Activated CD4-positive, alpha-beta T cell treated with anti-CD3 and anti-CD28 coated beads, Interleukin-2, Interleukin-6, amounts not matched to agents 100 ng/mL and 50 ng/mL, durations not matched to agents 16 hours and 8 hours (primary cell): ENCODE results near the gene RERG.

Source experiments
- DNase-seq: peaks from one replicate; pipeline ENCODE4 v3.0.0-alpha.2; 2020

The RERG gene

DNA sequence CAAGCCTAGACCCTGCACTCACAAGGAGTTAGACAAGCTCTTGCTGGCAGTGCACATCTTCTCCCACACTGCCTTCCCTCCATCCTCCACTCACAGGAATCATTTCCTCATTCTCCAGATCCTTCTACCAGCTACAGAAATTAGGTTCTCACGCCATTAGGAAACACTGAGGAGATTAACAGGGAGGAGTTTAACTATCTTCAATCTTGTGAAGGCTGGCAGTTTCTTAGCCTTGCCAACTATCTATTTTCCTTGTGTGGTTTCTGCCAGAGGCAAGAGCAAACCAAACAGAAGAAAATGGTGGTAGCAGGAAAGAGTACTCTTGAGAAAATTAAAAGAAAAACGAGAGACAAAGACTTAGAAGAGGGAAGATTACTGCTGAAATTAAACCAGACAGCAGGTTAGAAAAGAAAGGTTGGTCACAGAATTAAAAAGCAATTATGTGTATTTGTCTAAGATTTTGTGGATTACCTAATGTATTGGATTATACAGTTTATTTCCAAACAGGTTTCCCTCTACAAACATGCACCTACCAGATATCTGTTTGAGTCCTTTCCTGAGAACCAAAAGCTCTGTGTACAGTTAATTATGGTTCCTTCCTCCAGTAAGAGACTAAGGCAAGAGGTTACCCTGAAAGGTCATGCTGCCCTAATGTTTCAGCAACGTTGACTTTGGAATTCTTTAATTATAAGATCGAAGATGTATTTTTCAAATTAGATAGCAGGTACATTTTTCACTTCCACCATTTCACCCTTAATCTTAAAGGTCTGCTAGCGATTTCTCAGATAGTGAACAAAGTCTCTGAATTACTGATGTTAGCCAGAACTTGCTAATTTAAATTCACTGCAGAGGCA, 5.0 kb downstream of the RERG start:
- no peak for DNase-seq

DNA sequence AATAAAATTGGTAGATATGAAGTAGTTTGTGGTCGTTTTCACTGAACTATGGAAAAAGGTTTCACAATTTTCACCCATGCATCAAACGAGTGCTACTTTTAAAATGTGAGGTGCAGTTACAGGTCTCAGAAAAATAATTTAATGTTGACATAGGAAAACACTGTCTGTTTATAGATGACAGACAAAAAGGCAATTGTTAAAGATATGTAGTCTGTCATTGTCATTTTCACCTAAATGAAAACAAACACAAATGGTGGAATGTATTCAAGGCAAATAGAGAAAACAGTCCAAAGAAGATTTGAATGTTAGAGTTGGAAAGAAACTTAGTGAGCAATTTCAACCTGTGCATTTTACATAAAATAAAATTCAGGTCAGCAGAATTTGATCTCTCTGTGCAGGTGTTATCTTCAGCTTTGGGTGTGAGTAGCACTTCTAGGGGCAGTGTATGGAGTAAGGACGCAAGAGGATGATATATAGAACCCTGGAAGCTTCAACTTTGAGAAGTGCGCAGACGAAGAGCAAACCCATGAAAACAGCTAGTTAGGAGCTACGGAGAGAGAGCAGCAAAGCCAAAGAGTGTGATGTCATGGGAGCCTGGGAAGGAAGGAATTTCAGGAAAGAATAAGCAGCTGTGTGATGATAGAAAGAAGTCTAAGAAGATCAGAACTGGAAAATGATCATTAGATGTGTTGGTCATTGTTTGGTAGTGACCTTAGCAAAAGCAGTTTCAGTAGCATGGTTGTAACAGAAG, 6.2 kb downstream of the RERG start:
- no peak for DNase-seq

DNA sequence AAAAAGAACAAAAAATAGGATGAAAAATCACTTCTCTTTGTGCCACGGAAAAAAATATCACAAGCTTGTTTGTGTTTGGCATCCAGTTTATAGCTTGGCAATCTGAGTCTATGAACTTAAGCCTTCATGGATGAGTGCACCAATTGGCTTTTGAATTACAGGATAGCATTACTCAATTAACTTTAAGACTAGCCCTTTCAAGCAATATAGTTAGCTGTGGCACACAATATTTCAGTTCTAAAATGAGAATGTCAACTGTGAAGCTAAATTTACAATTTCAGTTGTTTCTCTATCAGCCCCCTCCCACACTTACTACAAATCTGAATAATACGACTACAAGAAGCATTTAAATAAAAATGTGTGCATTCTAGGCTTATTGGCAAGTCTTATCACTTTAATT, 8.3 kb downstream of the RERG start:
- no peak for DNase-seq

DNA sequence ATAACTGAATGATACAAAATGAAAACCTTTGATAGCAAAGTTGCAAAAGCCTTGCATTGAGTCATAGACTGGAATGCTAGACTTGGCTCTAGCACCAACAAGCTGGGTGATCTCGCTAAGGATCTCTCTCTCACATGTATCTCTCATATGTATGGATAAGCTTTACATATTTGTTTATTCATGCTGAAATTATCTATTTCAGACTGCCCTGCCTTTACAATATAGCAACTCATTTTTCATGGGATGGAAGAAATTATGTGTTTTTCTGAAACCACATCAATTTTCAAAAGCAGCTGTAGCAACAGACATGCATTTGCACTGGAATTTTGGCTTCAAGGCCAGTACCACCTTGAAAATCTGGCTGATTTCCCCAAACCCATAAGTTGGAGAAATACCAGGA, 11.4 kb downstream of the RERG start:
- DNase-seq = no peak

DNA sequence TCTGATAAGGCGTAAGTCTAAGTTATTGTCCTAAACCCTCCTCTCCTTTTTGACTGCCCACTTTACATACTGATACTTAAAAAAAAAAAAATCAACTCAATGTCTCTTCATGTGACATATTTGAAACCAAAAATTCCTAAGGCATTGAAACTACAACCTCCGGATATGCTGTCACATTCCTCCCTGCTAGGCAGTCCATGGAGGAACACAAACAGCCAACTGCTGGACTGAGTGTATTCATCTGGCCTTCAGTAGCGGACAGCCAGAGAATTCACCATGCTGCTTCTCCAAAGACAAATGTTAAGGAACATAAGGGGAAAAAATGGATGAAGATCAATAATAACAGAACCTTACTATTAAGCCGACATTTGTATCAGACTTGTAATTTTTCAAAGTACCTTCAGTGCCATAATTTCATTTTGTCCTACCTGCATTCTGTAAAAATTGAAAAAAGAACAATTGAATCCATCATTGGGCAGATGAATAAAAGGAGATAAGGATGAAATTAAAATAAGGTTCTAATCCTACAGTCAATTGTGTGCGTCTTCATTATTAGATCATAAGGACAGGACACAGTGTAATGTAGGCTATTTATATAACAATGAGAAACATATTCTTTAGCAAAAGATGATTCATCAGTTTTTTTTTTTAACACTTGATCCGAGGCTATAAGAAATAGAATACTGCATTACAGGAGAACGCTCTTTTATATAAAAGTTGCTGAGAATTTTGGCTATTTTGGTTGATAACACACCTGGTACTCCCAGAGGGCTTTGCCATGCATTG, 12.2 kb downstream of the RERG start:
- no peak for DNase-seq

DNA sequence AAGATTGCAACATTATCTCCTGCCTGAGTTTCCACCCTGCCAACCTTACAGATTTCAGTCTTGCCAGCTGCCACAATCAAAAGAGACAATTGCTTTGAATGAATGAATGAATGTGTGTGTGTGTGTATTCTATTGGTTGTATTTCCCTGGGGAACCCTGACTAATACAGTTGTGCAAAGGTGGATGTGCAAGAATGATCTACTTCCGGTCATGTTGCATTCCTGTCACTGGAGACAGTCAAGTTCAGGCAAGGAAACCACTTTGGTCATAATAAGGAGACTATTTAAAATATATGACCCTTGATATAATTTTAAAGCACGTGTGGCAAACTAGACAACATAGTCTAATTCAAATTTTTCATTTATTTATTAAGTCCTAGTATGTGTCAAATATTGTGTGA, 13.1 kb downstream of the RERG start:
- no peak for DNase-seq

DNA sequence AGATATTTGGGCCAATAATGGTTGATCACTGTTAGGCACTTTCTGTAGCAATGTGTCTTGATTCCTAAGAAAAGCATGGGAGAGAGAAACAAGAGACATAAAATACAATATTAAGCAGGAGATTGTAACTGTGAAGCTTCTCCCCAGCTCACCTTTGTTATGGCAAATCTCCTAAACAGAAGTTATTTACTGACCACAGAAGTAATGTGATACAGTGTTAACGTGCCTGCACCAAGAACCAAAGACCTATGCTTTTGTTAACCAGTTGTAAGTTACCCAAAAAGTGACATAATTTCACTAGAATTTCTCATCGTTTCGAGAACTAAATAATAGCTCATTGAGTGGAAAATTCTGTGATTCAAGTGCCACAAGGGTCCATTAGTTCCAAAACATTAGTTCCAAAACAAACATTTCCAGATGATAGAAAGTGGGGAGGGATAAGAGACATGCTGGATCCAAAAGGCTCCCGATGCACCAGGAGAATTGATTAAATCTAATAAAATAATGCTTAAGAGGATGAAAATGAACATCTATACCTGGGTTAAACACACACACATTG, 14.3 kb downstream of the RERG start:
- no peak for DNase-seq

DNA sequence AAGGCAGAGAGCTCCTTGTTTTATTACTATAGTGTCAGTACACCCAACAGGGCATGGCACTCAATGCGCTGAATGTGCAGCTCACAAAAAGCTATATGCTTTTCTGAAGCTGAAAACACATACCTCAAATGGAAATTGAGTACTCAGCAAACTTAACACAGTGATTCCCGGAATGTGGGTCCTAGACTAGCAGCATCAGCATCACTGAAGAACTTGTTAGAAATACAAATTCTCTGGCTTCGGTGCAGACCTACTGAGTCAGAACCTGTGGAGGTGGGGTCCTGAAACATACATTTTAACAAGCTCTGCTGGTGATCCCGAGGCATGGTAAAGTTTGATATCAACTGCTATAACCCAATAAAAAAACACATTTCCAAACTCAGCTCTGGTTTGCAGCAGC, 14.9 kb downstream of the RERG start:
- DNase-seq = no peak

DNA sequence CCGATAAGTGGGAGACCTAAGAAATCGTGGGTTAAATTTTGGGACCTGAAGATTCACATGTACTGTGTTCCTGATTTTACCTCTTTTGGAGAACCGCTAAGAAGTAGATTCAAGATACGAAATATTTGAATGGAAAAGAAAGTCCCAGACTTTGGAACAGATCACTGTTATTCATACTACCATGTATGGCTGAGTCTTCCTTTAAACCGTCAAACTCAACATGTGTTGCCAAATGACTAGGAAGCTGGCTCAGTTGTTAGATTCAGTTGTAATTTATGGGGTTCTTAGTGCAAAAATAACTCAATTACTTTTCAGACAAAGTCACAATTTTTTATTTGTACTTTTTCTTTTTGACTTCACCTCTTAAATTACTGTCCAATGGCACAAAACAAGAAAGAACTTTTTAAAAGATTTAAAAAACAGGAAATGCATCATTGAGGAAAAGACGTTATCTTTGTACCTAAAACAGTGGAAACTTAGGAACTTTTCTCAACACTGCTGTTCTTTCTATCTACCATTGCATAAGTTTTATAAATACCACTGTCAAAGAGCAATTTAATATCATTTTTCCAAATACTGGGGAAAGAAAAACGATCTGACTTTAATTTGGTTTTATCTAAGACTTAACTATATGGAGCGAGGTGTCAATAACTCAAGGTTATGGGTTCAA, 15.7 kb downstream of the RERG start:
- no peak for DNase-seq

DNA sequence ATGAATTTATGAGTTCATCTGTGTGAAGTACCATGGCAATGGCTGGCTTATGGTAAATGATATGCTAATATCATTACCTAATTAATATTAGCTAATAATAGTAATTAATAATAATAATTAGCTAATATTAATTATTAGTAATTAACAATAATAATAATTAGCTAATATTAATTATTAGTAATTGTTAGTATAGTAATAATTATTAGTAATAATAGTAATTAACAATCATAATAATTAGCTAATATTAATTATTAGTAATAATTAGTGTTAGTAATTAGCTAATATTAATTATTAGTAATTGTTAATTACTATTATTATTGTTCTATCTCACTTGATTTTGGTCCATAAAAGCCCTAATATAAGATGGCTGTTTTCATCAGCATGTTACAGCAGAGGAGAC, 19.8 kb downstream of the RERG start:
- no peak for DNase-seq

DNA sequence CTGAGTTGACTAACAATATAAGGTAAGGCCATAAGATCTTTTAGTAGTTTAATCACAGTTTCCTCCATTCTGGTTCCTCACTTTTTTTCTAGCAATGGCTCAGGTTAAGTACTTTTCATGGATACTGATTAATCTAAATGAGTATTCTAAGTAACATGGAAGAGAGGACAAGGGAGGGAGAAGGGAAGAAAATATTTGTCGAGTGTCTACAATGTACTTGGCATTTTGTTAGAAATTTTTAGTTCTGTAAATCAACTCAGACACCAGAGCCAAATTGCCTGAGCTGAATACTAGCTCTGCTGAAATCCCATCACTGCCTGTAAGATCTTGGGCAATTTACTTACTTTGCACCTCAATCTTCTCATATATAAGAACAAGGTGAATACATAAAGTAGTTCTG, 20.2 kb downstream of the RERG start:
- no peak for DNase-seq

DNA sequence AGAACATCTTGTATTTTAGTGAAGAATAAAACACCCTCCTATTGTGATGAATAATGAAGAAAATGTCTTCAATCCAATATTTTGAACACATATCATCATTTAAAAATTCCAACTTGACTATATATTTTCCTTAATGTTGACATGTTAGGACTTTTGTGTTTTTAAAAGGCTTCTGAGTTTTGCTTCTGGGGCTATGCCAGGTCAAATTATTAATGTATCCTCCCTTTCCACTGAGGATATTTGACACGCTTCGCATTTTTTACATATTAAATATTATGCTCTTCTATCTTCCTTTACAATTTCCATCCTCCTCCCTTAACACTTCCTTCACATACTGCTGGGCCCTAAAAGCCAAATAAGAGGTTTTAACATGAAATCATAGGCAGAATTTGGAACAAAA, 20.6 kb downstream of the RERG start:
- DNase-seq = no peak

DNA sequence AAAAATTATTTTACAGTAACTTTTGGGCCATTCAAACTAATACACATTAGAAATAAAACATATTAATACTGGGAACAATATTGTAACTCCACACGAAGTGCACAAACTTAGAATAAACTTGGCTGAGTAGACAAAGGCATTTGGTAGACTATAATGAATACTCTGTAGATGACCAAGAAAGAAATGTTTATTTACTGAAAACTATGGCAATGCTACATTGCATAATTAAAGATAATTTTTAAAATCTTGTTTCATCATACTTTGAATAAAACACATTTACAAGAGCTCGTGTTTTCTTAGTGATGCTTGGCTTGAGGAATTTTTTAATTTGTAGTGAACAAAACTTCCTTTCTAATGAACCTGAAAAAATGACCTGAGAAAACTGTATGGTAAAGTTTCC, 21.3 kb downstream of the RERG start:
- no peak for DNase-seq

DNA sequence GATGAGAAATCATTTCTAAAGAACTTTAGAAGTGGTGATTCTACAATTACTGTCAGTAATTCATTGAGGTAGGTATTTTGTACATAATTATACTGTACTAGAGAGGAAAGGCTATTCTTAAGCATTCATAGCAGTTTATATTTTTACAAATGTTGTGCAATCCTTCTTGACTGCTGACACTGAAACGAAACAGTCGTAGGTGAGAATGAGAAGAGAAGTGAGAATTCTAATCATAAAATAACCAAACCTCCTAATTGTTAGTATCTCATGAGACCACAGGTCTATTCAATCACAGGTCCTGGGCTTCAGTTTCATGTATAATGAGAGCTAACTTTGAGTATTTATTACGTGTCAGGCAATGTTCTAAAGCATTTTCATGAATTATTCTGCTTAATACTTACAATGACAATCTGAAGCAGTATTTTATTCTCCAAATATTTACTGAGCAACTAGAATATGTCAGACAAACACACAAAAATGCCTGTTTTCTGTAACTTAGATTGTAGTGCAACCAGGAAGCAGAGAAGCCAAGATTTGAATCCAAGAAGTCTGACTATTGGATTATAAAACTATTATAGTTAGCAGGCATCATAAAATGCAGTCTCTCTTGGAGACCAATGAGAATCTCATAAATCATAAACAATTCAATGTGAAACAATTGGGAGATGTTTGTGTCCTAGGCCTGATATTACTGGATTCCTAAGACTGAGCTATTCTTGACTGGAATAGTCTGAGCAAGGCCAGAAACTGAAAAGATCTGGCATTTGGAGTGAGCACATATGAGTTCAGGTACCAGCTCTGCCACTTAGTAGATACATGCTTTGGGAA, 24.3 kb downstream of the RERG start:
- DNase-seq = no peak

DNA sequence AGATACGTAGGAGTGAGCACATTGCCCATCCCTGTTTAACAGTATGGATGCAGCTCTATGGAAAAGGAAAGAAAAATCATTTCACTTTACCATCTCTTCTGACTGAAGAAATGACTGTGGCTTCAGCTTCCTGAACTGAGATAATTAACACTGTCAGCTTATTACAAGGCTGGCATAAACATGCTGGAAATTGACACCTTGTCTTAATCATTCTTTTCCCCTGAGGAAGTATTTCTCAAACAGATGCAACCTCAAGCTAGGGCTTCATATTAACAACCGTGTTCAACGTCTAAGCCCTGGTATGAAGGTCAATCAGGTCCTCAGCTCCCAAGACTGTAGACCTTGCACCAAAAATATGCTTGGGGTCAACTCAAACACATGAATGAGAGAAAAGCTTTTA, 25.0 kb downstream of the RERG start:
- no peak for DNase-seq

DNA sequence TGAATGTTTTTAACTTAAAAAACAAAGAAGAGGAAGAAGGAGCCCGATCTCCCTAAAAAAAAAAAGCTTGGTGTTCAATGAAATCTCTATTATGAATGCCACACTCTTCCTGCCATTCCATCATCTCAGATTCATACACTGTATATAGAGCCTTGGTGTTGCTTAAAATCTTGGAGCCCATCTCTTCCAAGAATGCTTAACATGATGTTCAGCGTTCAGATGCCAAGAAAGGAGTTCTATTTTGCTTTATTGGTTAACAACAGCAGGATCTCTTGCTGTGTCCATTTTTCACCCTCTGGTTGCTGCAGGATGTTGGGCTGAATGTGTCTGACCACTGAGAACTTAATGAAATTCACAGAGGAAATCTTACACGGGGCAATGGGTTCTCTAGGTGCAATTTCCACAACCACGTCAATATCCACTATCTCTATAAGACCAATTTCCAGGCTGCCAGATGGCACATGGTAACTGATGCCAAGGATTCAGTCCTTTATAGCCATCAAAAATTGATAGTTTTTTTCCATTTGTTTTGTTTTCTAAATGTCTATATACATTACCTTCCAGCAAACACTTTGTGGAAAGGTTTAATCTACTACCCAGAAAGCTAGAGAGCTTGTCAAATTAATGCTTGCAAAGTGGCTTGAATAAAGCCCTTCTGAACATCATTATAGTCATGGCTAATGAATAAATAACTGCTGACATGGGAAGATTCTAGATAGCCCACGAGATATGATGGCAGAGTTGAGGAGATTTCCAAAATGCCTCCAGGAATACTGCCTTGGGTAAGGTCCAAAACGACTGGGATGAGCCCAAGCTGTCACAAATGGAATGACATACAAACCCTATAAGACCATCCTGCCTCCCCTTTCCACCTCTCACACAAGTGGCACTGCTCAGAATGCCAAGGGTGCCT, 26.5 kb downstream of the RERG start:
- DNase-seq = no peak

DNA sequence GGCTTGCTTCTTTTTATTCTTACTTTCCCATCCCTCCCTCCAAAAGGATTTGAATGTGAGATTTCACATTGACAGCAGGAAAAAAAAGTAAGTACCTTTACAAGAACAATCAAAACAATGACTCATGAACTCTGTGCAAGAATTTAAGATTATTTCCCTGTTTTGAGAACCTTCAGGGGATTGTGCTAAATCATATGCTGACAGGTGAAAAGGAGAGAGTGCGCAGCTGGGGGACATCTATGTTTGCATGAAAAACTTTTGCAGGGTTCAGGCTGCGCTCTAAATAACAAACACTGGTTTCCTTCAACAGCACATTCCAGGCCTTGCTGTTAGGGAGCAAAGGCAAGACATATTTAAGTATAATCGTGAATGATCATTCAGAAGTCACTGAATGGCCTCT, 27.3 kb downstream of the RERG start:
- DNase-seq = no peak

DNA sequence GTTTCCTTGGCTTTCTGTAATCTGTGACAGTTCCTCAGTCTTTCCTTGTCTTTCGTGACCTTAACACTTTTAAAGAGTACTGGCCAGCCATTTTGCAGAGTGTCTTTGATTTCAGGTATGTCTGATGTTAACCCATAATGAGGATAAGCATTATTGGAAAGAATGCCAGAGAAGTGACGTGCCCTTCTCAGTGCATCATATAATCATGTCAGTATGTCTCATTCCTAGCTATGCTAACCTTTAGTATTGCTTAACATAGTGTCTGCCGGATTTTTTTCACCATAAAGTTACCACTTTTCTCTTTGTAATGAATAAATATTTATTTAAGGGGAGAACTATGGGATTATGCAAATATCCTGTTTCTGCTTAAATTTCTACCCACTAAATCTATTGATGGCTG, 28.5 kb downstream of the RERG start:
- DNase-seq = no peak

DNA sequence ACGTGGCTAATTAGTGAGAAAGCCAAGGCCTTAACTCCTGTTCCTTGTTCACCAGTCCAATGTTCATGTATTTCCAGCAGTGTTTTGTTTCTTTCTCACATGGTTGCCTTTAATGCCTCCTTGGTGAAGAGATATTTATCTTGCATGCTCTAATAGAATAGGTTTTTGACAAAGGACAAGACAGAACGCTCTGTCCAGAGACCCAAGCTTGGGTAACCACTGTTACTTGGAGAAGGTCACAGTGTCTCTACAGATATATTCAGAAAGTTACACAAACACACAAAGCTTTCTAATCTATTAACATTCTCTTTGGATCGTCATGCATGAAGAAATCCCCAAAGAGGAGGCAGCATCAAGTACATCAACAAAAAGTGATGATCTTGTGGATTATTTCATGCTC, 33.1 kb downstream of the RERG start:
- DNase-seq = no peak

DNA sequence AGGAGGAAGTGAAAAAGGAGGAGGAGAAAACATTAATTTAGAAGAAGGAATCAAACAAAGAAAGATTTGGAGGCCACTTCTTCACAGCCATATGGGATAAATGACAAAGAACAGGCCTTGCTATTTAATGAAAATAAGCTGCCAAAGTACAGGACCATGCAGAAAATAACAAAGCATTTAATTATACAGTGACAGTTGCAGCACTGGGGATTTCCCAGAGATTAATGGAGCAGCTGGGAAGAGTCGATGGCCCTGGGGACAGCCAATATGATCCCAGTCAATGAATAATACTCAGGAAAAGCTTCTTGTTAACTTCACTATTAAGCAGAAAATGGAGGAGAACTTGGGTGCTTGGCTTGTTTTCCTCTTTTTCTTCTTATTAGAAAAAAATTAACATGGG, 34.6 kb downstream of the RERG start:
- no peak for DNase-seq

DNA sequence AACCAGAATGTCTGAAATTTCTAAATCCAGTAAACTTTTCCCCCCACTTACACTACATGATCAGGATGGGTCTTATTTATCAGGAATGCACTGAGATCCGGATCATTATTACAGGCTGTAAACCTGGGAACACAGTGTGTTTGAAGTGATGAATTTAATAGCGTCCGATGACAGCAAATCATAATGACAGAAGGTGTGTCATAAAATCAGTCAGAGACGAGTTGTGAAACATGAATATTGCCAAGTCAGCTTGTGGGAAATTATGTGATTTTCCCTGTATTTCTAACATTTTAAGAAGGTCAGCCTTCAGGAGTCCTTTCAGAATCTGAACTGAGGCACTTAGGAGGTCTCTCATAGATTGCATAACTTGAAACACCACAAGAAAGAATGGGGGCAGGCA, 36.7 kb downstream of the RERG start:
- no peak for DNase-seq
